ENCODE data around the gene SESN1. TPM values are rescaled to one million over a fixed set of nuclear protein-coding genes. Genes with fewer than 3 reads are reported as not detected.

The SESN1 gene
- total RNA-seq, 1 experiment from 2014 or later = 24.4 TPM

GRCh38 chr6:109060571-109060970 is 34.1 kb downstream of the SESN1 start:
- no peak for DNase-seq (ENCODE audit: low spot score)

- peak; percentile 15 for DNase-seq (ENCODE audit: low spot score)
Measured at GRCh38 chr6:109059571-109060021, 35.0 kb downstream of the SESN1 start.

- no peak for DNase-seq (ENCODE audit: low spot score)
Measured at GRCh38 chr6:109059153-109059552, 35.5 kb downstream of the SESN1 start.

GRCh38 chr6:109058620-109059019 is 36.0 kb downstream of the SESN1 start:
- no peak for DNase-seq (ENCODE audit: low spot score)

- no peak for DNase-seq (ENCODE audit: low spot score)
Measured at GRCh38 chr6:109056661-109057060, 38.0 kb downstream of the SESN1 start.

- DNase-seq (ENCODE audit: low spot score) = no peak
Measured at GRCh38 chr6:109055771-109056235, 38.8 kb downstream of the SESN1 start.

GRCh38 chr6:109053336-109053735 is 41.3 kb downstream of the SESN1 start:
- no peak for DNase-seq (ENCODE audit: low spot score)

- no peak for DNase-seq (ENCODE audit: low spot score)
Measured at GRCh38 chr6:109052852-109053251, 41.8 kb downstream of the SESN1 start.

GRCh38 chr6:109052018-109052651 is 42.5 kb downstream of the SESN1 start:
- DNase-seq (ENCODE audit: low spot score) = no peak

- no peak for DNase-seq (ENCODE audit: low spot score)
Measured at GRCh38 chr6:109051301-109052017, 43.2 kb downstream of the SESN1 start.

GRCh38 chr6:109050447-109051102 is 44.1 kb downstream of the SESN1 start:
- DNase-seq (ENCODE audit: low spot score) = no peak

- no peak for DNase-seq (ENCODE audit: low spot score)
Measured at GRCh38 chr6:109050012-109050411, 44.6 kb downstream of the SESN1 start.

- no peak for DNase-seq (ENCODE audit: low spot score)
Measured at GRCh38 chr6:109048670-109049415, 45.8 kb downstream of the SESN1 start.

GRCh38 chr6:109048176-109048575 is 46.5 kb downstream of the SESN1 start:
- DNase-seq (ENCODE audit: low spot score) = no peak

- DNase-seq (ENCODE audit: low spot score) = no peak
Measured at GRCh38 chr6:109045493-109045892, 49.2 kb downstream of the SESN1 start.

GRCh38 chr6:109039795-109040194 is 54.9 kb downstream of the SESN1 start:
- no peak for DNase-seq (ENCODE audit: low spot score)

- DNase-seq (ENCODE audit: low spot score) = no peak
Measured at GRCh38 chr6:109038837-109039398, 55.7 kb downstream of the SESN1 start.

GRCh38 chr6:109036574-109037294 is 57.9 kb downstream of the SESN1 start:
- no peak for DNase-seq (ENCODE audit: low spot score)

GRCh38 chr6:109034526-109034925 is 60.1 kb downstream of the SESN1 start:
- DNase-seq (ENCODE audit: low spot score) = no peak

GRCh38 chr6:109033655-109034054 is 61.0 kb downstream of the SESN1 start:
- DNase-seq (ENCODE audit: low spot score) = no peak

- no peak for DNase-seq (ENCODE audit: low spot score)
Measured at GRCh38 chr6:109031416-109031815, 63.2 kb downstream of the SESN1 start.

Measured in A172 (cell line).